Astrocyte (in vitro differentiated cells and primary cell): Measurements from ENCODE around the gene NDUFV3. TPM values are rescaled to one million over a fixed set of nuclear protein-coding genes. Genes with fewer than 3 reads are reported as not detected.
A peak's percentile ranks its signal among the peaks of the same experiment; 100 is the strongest.

Source experiments
- DNase-seq: peaks from one replicate; pipeline ENCODE4 v3.0.0-alpha.2; 2010; ENCODE audit warnings: low read depth
- FAIRE-seq: peaks from 2 replicates; lab custom pipeline; 2011; peaks lifted over from hg19 to GRCh38; lab: Jason Lieb, UNC
- H2AFZ ChIP-seq: 2 replicates; pipeline ENCODE4 v1.6.0; 2012; ENCODE audit warnings: low read depth, low read length, inconsistent platforms
- H3K27ac ChIP-seq: 2 replicates; pipeline ENCODE4 v1.5.1; 2011; ENCODE audit warnings: low read depth, low read length, inconsistent platforms
- H3K27me3 ChIP-seq: 2 replicates; pipeline ENCODE4 v1.6.0; 2011; ENCODE audit warnings: low read length, inconsistent platforms; ENCODE audit not compliant: insufficient read depth
- H3K36me3 ChIP-seq: 2 replicates; pipeline ENCODE4 v1.5.1; 2011; ENCODE audit warnings: low read length, inconsistent platforms; ENCODE audit not compliant: insufficient read depth
- H3K4me1 ChIP-seq: 2 replicates; pipeline ENCODE4 v1.5.1; 2011; ENCODE audit warnings: low read length, inconsistent platforms; ENCODE audit not compliant: insufficient read depth
- H3K4me2 ChIP-seq: 2 replicates; pipeline ENCODE4 v1.6.0; 2012; ENCODE audit warnings: low read length, inconsistent platforms
- H3K4me3 ChIP-seq: 2 replicates; pipeline ENCODE4 v1.5.1; 2011; ENCODE audit warnings: low read depth, mild to moderate bottlenecking, low read length, inconsistent platforms; ENCODE audit not compliant: insufficient read depth
- H3K79me2 ChIP-seq: 2 replicates; pipeline ENCODE4 v1.6.0; 2012; ENCODE audit warnings: mild to moderate bottlenecking, low read length, inconsistent platforms; ENCODE audit not compliant: insufficient read depth
- H3K9ac ChIP-seq: 2 replicates; pipeline ENCODE4 v1.6.0; 2012; ENCODE audit warnings: mild to moderate bottlenecking, low read length, inconsistent platforms
- H3K9me3 ChIP-seq: 2 replicates; pipeline ENCODE4 v1.5.1; 2012; ENCODE audit warnings: low read depth, mild to moderate bottlenecking, low read length, inconsistent platforms; ENCODE audit not compliant: insufficient read depth
- H4K20me1 ChIP-seq: 2 replicates; pipeline ENCODE4 v1.6.0; 2012; ENCODE audit warnings: low read length, inconsistent platforms; ENCODE audit not compliant: insufficient read depth
- H3K27ac Mint-ChIP-seq: one replicate; pipeline ENCODE4 v1.8.0; 2021; ENCODE audit warnings: mild to moderate bottlenecking, mixed read lengths; ENCODE audit not compliant: unreplicated experiment
- H3K27me3 Mint-ChIP-seq: one replicate; pipeline ENCODE4 v1.8.0; 2021; ENCODE audit warnings: low read depth, mixed read lengths; ENCODE audit not compliant: unreplicated experiment
- H3K36me3 Mint-ChIP-seq: one replicate; pipeline ENCODE4 v1.8.0; 2021; ENCODE audit warnings: low read depth, mixed read lengths; ENCODE audit not compliant: unreplicated experiment
- H3K4me1 Mint-ChIP-seq: one replicate; pipeline ENCODE4 v1.8.0; 2021; ENCODE audit warnings: low read depth, mixed read lengths; ENCODE audit not compliant: unreplicated experiment
- H3K4me3 Mint-ChIP-seq: one replicate; pipeline ENCODE4 v1.8.0; 2021; ENCODE audit warnings: mild to moderate bottlenecking, moderate library complexity, mixed read lengths; ENCODE audit not compliant: unreplicated experiment
- H3K9me3 Mint-ChIP-seq: one replicate; pipeline ENCODE4 v1.8.0; 2021; ENCODE audit warnings: mild to moderate bottlenecking, mixed read lengths; ENCODE audit not compliant: unreplicated experiment
- EZH2 ChIP-seq: IDR thresholded peaks from 2 replicates; pipeline ENCODE4 v1.6.1; 2012; ENCODE audit warnings: mild to moderate bottlenecking, low read length, inconsistent platforms; ENCODE audit not compliant: insufficient read depth
- total RNA-seq: library from RNA; stranded (reverse); gene quantifications from 2 replicates; pipeline ENCODE4 v1.2.1, GENCODE V29; 2021
- TF ChIP-seq, protein P1 (sequence below): IDR thresholded peaks from 2 replicates; pipeline ENCODE4 v1.5.1; 2011; ENCODE audit warnings: low read depth, mild to moderate bottlenecking, inconsistent platforms, low read length, moderate library complexity; ENCODE audit not compliant: insufficient read depth

NDUFV3 gene
- total RNA-seq, 1 donor from 2014 or later: 42.5 TPM

GRCh38 chr21:42845296-42845965 is 47.7 kb upstream of the NDUFV3 start:
- Histone ChIP-seq H3K36me3 (peaks cover 21% of the 10 kb centered on the region), H4K20me1 (peaks cover 80% of the 10 kb centered on the region), H3K4me3 (no peak overlapping the region), H3K4me1 (peaks cover 5% of the 10 kb centered on the region), H3K4me2 (peak overlapping the region; percentile 32), H3K9me3 (no peaks in the 10 kb centered on the region), H3K27me3 (no peaks in the 10 kb centered on the region), H2AFZ (no peak overlapping the region), H3K27ac (no peak overlapping the region), H3K79me2 (peaks cover 62% of the 10 kb centered on the region), H3K9ac (peak overlapping the region; percentile 5)
- DNase-seq (peak; percentile 10), FAIRE-seq (no peak)
- no peak overlapping the region for H3K27ac Mint-ChIP-seq
- H3K4me3 Mint-ChIP-seq: no peak overlapping the region
- H3K9me3 Mint-ChIP-seq: peaks cover 2% of the 10 kb centered on the region
- H3K4me1 Mint-ChIP-seq: no peaks in the 10 kb centered on the region
- TF ChIP-seq, protein P1, sequence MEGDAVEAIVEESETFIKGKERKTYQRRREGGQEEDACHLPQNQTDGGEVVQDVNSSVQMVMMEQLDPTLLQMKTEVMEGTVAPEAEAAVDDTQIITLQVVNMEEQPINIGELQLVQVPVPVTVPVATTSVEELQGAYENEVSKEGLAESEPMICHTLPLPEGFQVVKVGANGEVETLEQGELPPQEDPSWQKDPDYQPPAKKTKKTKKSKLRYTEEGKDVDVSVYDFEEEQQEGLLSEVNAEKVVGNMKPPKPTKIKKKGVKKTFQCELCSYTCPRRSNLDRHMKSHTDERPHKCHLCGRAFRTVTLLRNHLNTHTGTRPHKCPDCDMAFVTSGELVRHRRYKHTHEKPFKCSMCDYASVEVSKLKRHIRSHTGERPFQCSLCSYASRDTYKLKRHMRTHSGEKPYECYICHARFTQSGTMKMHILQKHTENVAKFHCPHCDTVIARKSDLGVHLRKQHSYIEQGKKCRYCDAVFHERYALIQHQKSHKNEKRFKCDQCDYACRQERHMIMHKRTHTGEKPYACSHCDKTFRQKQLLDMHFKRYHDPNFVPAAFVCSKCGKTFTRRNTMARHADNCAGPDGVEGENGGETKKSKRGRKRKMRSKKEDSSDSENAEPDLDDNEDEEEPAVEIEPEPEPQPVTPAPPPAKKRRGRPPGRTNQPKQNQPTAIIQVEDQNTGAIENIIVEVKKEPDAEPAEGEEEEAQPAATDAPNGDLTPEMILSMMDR: no peak
- no peak for TF ChIP-seq EZH2
- no peaks in the 10 kb centered on the region for H3K27me3 Mint-ChIP-seq
- H3K36me3 Mint-ChIP-seq: peaks cover 20% of the 10 kb centered on the region

- no peaks in the 10 kb centered on the region for H3K4me1 Mint-ChIP-seq
- H3K27ac ChIP-seq: no peak overlapping the region
- peaks cover 2% of the 10 kb centered on the region for H3K9me3 Mint-ChIP-seq
- no peak for FAIRE-seq
- no peaks in the 10 kb centered on the region for H3K27me3 Mint-ChIP-seq
- peaks cover 72% of the 10 kb centered on the region for H4K20me1 ChIP-seq
- TF ChIP-seq, protein P1: no peak
- no peak for TF ChIP-seq EZH2
- no peak overlapping the region for H2AFZ ChIP-seq
- H3K36me3 ChIP-seq: peaks cover 14% of the 10 kb centered on the region
- peaks cover 69% of the 10 kb centered on the region for H3K79me2 ChIP-seq
- H3K4me3 Mint-ChIP-seq: no peak overlapping the region
- peaks cover 20% of the 10 kb centered on the region for H3K36me3 Mint-ChIP-seq
- H3K4me1 ChIP-seq: peaks cover 5% of the 10 kb centered on the region
- H3K4me3 ChIP-seq: no peak overlapping the region
- no peak overlapping the region for H3K4me2 ChIP-seq
- DNase-seq: no peak
- no peak overlapping the region for H3K9ac ChIP-seq
- H3K9me3 ChIP-seq: no peaks in the 10 kb centered on the region
- no peaks in the 10 kb centered on the region for H3K27me3 ChIP-seq
- H3K27ac Mint-ChIP-seq: no peak overlapping the region
These were observed 46.9 kb upstream of the NDUFV3 start for GRCh38 chr21:42846221-42846620.

DNA sequence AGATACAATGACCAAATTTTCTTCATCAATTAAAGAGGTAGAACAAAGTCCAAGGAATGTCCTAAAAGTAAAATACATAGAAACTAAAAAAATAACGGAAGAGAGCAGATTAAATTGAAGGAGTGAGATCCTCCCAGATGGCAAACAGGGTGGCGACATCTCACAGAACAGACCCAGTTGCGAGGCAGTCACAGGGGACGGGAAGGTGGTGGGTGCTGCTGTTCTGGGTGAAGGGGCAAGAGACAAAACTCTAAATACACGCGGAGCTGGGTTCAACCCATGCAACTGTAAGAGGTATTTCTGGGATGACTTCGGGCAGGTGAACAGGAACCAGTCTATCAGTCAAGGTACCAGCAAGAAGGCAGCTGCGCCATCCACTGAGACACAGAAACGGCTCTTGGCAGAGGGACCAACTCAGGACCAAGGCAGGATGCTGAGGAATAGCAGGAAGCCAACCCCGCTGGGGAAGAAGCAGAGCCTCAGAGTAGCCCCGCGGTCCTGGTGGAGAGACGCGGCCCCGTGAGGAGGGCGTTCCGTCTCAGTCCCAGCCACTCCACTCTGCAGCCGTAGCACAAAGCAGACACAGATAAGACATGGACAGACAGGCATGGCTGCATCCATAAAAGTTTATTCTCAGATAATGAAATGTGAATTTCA is 45.9 kb upstream of the NDUFV3 start:
- H3K27ac Mint-ChIP-seq: no peak overlapping the region
- H3K9me3 Mint-ChIP-seq: peaks cover 2% of the 10 kb centered on the region
- no peaks in the 10 kb centered on the region for H3K4me1 Mint-ChIP-seq
- H3K9me3 ChIP-seq: no peaks in the 10 kb centered on the region
- H3K36me3 ChIP-seq: peaks cover 14% of the 10 kb centered on the region
- H3K27ac ChIP-seq: no peak overlapping the region
- no peaks in the 10 kb centered on the region for H3K27me3 Mint-ChIP-seq
- H3K4me3 ChIP-seq: no peak overlapping the region
- H3K27me3 ChIP-seq: no peaks in the 10 kb centered on the region
- peaks cover 74% of the 10 kb centered on the region for H4K20me1 ChIP-seq
- DNase-seq (no peak), FAIRE-seq (no peak)
- H3K4me1 ChIP-seq: peaks cover 5% of the 10 kb centered on the region
- H3K4me3 Mint-ChIP-seq: no peak overlapping the region
- no peak overlapping the region for H2AFZ ChIP-seq
- H3K36me3 Mint-ChIP-seq: peaks cover 20% of the 10 kb centered on the region
- no peak overlapping the region for H3K9ac ChIP-seq
- peaks cover 69% of the 10 kb centered on the region for H3K79me2 ChIP-seq
- no peak overlapping the region for H3K4me2 ChIP-seq
- no peak for TF ChIP-seq EZH2
- TF ChIP-seq, protein P1: no peak
